ENCODE results near the gene GKAP1. TPM values are rescaled to one million over a fixed set of nuclear protein-coding genes. Genes with fewer than 3 reads are reported as not detected.
"Not testable (repeated sequence)": the region's sequence is repeated elsewhere in the genome, so short reads cannot be mapped to it uniquely, and the experiment has no call there.

The GKAP1 gene
- total RNA-seq, 4 donors from 2014 or later: 12.3 to 22.4 (median 13.4) TPM

DNA sequence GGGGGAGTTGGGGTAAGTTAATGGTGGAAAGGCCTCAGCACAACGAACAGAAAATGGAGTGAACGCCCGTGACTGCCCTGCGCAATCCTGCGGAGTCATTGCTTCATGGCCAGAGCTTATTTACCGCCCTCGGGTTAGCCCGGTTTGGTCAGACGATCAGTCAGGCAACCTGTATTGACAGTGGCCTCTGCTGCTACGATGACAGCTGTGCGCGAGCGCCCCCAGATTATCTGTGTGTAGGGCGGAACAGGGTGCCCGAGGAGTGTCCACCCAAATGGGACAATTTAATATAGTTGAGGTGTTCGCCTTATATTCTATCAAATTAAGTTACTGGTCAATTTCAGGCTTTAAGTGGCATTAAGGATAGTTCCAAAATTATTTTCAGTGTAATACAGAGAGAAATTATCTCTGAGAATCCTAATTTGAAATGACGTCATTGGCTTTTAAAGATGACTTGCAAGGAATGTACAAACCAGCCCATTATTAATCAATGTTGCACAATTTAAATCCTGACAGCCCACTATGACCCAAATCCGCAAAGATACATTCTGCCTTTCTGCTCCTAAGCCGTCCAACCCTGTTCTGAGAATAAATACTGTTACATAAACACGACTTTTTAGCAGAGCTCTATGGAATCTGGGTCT is 108.9 kb downstream of the GKAP1 start:
- intact Hi-C loops (cut with DNase I): loop anchor here (5.0 kb wide), 1 partner anchor 214 kb away; the partner anchor contains the start of gene KIF27
- peaks cover 0 to 7% (median 0%) of the 10 kb centered on the region in 4 donors for H3K36me3 ChIP-seq
- DNase-seq (ENCODE audit: extremely low spot score): peak; percentile 92

GRCh38 chr9:83707768-83708514 is 109.6 kb downstream of the GKAP1 start, which contains the start of gene UBQLN1:
Gene UBQLN1 (minus strand): TSS chr9:83707958. CDS start chr9:83707679, 279 bp downstream.
- TF ChIP-seq POLR2A (IDR thresholded peaks at IDR 0.05; ENCODE audit: low read depth) (peak; percentile 96), POLR2AphosphoS5 (IDR thresholded peaks at IDR 0.05) (peak; percentile 94 to 98), EP300 (IDR thresholded peaks at IDR 0.05) (no peak)
- TF ChIP-seq, protein P1, sequence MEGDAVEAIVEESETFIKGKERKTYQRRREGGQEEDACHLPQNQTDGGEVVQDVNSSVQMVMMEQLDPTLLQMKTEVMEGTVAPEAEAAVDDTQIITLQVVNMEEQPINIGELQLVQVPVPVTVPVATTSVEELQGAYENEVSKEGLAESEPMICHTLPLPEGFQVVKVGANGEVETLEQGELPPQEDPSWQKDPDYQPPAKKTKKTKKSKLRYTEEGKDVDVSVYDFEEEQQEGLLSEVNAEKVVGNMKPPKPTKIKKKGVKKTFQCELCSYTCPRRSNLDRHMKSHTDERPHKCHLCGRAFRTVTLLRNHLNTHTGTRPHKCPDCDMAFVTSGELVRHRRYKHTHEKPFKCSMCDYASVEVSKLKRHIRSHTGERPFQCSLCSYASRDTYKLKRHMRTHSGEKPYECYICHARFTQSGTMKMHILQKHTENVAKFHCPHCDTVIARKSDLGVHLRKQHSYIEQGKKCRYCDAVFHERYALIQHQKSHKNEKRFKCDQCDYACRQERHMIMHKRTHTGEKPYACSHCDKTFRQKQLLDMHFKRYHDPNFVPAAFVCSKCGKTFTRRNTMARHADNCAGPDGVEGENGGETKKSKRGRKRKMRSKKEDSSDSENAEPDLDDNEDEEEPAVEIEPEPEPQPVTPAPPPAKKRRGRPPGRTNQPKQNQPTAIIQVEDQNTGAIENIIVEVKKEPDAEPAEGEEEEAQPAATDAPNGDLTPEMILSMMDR (IDR thresholded peaks at IDR 0.05): no peak
- Histone ChIP-seq H3K9me3 (no peaks in the 10 kb centered on the region), H3K36me3 (peaks cover 0 to 4% (median 0%) of the 10 kb centered on the region in 4 donors), H3K4me3 (peak within 1 kb of the TSS; percentile 87 to 97 (median 90)), H3K4me1 (peaks cover 23 to 42% (median 40%) of the 10 kb centered on the region in 4 donors), H3K27me3 (no peaks in the 10 kb centered on the region), H3K27ac (replicated peaks in 1 of 4) (peak within 1 kb of the TSS; percentile 97 to 99 (median 98))
- intact Hi-C loops (cut with DNase I): loop anchor here (2.0 to 5.0 kb wide), 2 partner anchors 85 to 214 kb away; partner anchors contain the start of genes IDNK and KIF27
- peak; percentile 98 for DNase-seq (ENCODE audit: extremely low spot score)
- under 1% methylated on average over 30 of the region's 67 CpGs for WGBS

More for the DNA sequence above, 108.9 kb downstream of the GKAP1 start:
- WGBS: 16% methylated on average over 20 of the region's 20 CpGs
- Histone ChIP-seq H3K27ac (replicated peaks in 1 of 4) (peak overlapping the region; percentile 97 to 99 (median 98)), H3K4me3 (peak overlapping the region; percentile 87 to 97 (median 90)), H3K27me3 (no peaks in the 10 kb centered on the region), H3K4me1 (peaks cover 20 to 37% (median 34%) of the 10 kb centered on the region in 4 donors), H3K9me3 (no peaks in the 10 kb centered on the region)
- TF ChIP-seq POLR2AphosphoS5 (IDR thresholded peaks at IDR 0.05): no peak
- TF ChIP-seq POLR2A (IDR thresholded peaks at IDR 0.05; ENCODE audit: low read depth): no peak
- TF ChIP-seq, protein P1 (IDR thresholded peaks at IDR 0.05): no peak
- TF ChIP-seq EP300 (IDR thresholded peaks at IDR 0.05): no peak

GRCh38 chr9:83707518-83707767 is 110.1 kb downstream of the GKAP1 start:
- peaks cover 23 to 47% (median 41%) of the 10 kb centered on the region in 4 donors for H3K4me1 ChIP-seq
- H3K27ac ChIP-seq (replicated peaks in 1 of 4): peak overlapping the region; percentile 97 to 99 (median 98)
- TF ChIP-seq, protein P1 (IDR thresholded peaks at IDR 0.05): no peak
- no peak for TF ChIP-seq EP300 (IDR thresholded peaks at IDR 0.05)
- TF ChIP-seq POLR2AphosphoS5 (IDR thresholded peaks at IDR 0.05): no peak
- TF ChIP-seq POLR2A (IDR thresholded peaks at IDR 0.05; ENCODE audit: low read depth): no peak
- peak overlapping the region; percentile 87 to 97 (median 90) for H3K4me3 ChIP-seq
- no peaks in the 10 kb centered on the region for H3K36me3 ChIP-seq
- peak; percentile 93 for DNase-seq (ENCODE audit: extremely low spot score)
- WGBS: 0% methylated on average over 6 of the region's 26 CpGs
- intact Hi-C loops (cut with DNase I): loop anchor here (2.0 to 5.0 kb wide), 2 partner anchors 85 to 215 kb away; partner anchors contain the start of genes IDNK and KIF27
- H3K27me3 ChIP-seq: no peaks in the 10 kb centered on the region
- H3K9me3 ChIP-seq: no peaks in the 10 kb centered on the region

DNA sequence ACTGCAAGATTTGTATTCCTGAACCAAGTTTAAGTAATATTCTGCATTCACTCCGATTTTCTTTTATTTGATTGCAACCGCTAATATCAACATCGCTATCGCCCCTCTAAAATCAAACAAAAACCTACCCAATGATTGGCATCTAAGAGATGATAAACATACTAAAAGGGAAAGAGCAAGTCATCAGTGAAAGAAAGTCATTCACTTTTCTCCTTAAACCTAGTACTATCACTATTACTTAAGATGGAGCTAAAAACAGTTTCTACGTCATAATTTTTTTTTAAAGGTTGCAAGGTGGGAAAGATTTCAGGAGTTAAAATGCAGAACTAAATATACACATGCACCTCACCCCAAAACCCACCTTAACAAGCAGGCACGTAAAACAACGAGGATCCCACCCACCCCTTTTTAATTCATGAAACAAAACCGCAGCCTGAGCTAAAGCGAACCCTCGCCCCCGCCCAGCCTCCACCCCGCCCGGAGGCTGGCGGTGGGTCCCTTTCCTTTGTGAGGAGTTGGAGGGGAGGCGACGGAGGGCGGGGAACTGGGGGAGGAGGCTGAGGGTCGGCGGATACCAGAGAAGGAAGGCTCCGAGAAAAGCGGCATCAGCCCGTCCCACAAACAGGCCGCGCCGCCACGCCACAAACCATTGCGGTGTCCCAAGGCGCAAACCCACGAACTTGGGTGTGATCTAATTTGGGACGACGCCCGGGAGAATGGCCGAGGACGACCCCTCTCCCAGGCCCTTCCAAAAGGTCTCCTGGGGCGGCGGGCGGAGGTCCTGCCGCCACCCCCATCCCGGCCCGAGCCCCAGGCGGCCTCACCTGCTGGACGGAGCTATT is 110.7 kb downstream of the GKAP1 start:
- no peaks in the 10 kb centered on the region for H3K9me3 ChIP-seq
- H3K27me3 ChIP-seq: no peaks in the 10 kb centered on the region
- H3K27ac ChIP-seq (replicated peaks in 1 of 4): peak overlapping the region; percentile 97 to 99 (median 98)
- H3K36me3 ChIP-seq: no peaks in the 10 kb centered on the region
- peaks cover 28 to 49% (median 44%) of the 10 kb centered on the region in 4 donors for H3K4me1 ChIP-seq
- H3K4me3 ChIP-seq: peak overlapping the region; percentile 87 to 97 (median 90)
- under 1% methylated on average over 23 of the region's 42 CpGs for WGBS
- no peak for DNase-seq (ENCODE audit: extremely low spot score)
- TF ChIP-seq, protein P1 (IDR thresholded peaks at IDR 0.05): no peak
- TF ChIP-seq EP300 (IDR thresholded peaks at IDR 0.05) (no peak), POLR2AphosphoS5 (IDR thresholded peaks at IDR 0.05) (no peak), POLR2A (IDR thresholded peaks at IDR 0.05; ENCODE audit: low read depth) (no peak)
- intact Hi-C loops (cut with DNase I): loop anchor here (2.0 to 5.0 kb wide), 2 partner anchors 84 to 215 kb away; partner anchors contain the start of genes IDNK and KIF27

- not testable (repeated sequence) for H3K36me3 ChIP-seq; DNase-seq (ENCODE audit: extremely low spot score); H3K27me3 ChIP-seq; H3K9me3 ChIP-seq; H3K27ac ChIP-seq (replicated peaks in 1 of 4); H3K4me3 ChIP-seq
- WGBS: 97% methylated on average over 8 of the region's 12 CpGs
- intact Hi-C loops (cut with DNase I): loop anchor here (5.0 kb wide), 1 partner anchor 217 kb away; the partner anchor contains the start of gene KIF27
- H3K4me1 ChIP-seq: peaks cover 41 to 66% (median 59%) of the 10 kb centered on the region in 4 donors
Measured at GRCh38 chr9:83705219-83705651, 112.3 kb downstream of the GKAP1 start.

Measured in esophagus muscularis mucosa (tissue), 4 donors.